HEK293 (cell line): ENCODE results near the gene HTR1B.

Source experiments
- BCL11A ChIP-seq: fragments of 450-650 bp; formaldehyde crosslinking; IDR thresholded peaks from 2 replicates; pipeline ENCODE4 v1.5.1; 2016; ENCODE audit warnings: low read depth, missing biosample characterization, missing genetic modification characterization
- CTCF ChIP-seq: fragments of 450-650 bp; formaldehyde crosslinking; IDR thresholded peaks from 2 replicates; pipeline ENCODE4 v1.5.1; 2016; ENCODE audit warnings: missing biosample characterization, missing genetic modification characterization
- KLF10 ChIP-seq: fragments of 450-650 bp; IDR thresholded peaks from 2 replicates; pipeline ENCODE4 v1.5.1; 2018; ENCODE audit warnings: missing biosample characterization, mild to moderate bottlenecking, missing genetic modification characterization
- PBX3 ChIP-seq: sonication (generic); formaldehyde crosslinking; IDR thresholded peaks from 2 replicates; pipeline ENCODE4 v1.8.1; 2022; ENCODE audit warnings: mild to moderate bottlenecking, moderate library complexity, missing genetic modification reagents
- PRDM1 ChIP-seq: fragments of 450-650 bp; formaldehyde crosslinking; IDR thresholded peaks from 2 replicates; pipeline ENCODE4; 2016; ENCODE audit warnings: missing biosample characterization, missing genetic modification characterization
- YY1 ChIP-seq: fragments of 450-650 bp; formaldehyde crosslinking; IDR thresholded peaks from 2 replicates; pipeline ENCODE4 v1.5.1; 2018; ENCODE audit warnings: missing biosample characterization, missing genetic modification characterization
- ZBTB1 ChIP-seq: fragments of 450-650 bp; formaldehyde crosslinking; IDR thresholded peaks from 2 replicates; pipeline ENCODE4 v1.5.1; 2016; ENCODE audit warnings: missing biosample characterization, missing genetic modification characterization
- ZBTB44 ChIP-seq: fragments of 450-650 bp; IDR thresholded peaks from 2 replicates; pipeline ENCODE4 v1.5.1; 2018; ENCODE audit warnings: missing biosample characterization, mild to moderate bottlenecking, missing genetic modification characterization
- ZNF138 ChIP-seq: fragments of 450-650 bp; formaldehyde crosslinking; IDR thresholded peaks from 2 replicates; pipeline ENCODE4 v1.5.1; 2016; ENCODE audit warnings: missing biosample characterization, missing genetic modification characterization, borderline replicate concordance
- ZNF184 ChIP-seq: fragments of 450-650 bp; IDR thresholded peaks from 2 replicates; pipeline ENCODE4 v1.5.1; 2018; ENCODE audit warnings: missing biosample characterization, mild to moderate bottlenecking, missing genetic modification characterization
- ZNF571 ChIP-seq: fragments of 450-650 bp; formaldehyde crosslinking; IDR thresholded peaks from 2 replicates; pipeline ENCODE4 v1.5.0; 2017; ENCODE audit warnings: missing biosample characterization, missing genetic modification characterization
- ZNF626 ChIP-seq: fragments of 450-650 bp; sonication (Bioruptor Pico); formaldehyde crosslinking; IDR thresholded peaks from 2 replicates; pipeline ENCODE4 v1.5.1; 2018; ENCODE audit warnings: missing biosample characterization, missing genetic modification characterization, inconsistent platforms
- ZNF692 ChIP-seq: fragments of 450-650 bp; formaldehyde crosslinking; IDR thresholded peaks from 2 replicates; pipeline ENCODE4 v1.5.1; 2016; ENCODE audit warnings: missing biosample characterization, missing genetic modification characterization

DNA sequence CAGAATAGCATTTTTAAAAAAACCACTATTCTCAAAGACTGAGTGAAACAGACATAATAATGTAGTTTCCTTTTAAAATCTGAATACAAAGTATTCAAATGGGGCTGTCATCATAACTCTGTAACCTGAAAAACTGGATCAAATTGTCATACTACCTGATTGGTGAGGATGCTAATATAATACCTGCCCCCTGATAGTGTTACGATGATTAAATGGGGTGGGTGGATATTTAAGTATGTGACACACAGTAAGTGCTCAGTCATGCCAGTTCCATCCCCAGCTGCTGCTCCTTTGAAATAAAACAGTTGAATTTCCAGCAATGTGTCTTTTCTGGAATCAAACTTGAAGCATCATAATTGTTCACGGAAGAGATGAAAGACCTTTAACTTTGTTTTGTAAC, 8.9 kb downstream of the HTR1B start:
- TF ChIP-seq CTCF (tag by site-specific recombination) (no peak), KLF10 (tag by site-specific recombination) (no peak), ZNF138 (tag by site-specific recombination) (no peak), ZNF626 (tag by site-specific recombination) (no peak), PBX3 (no peak), ZNF571 (no peak), ZNF692 (tag by site-specific recombination) (no peak), ZNF184 (tag by site-specific recombination) (no peak), YY1 (tag by site-specific recombination) (no peak), ZBTB44 (tag by site-specific recombination) (no peak), ZBTB1 (tag by site-specific recombination) (no peak), BCL11A (tag by site-specific recombination) (no peak), PRDM1 (tag by site-specific recombination) (no peak)
